ENCODE measurements around the gene PIK3CG.
"Not testable (repeated sequence)": the region's sequence is repeated elsewhere in the genome, so short reads cannot be mapped to it uniquely, and the experiment has no call there.

PIK3CG gene

GRCh38 chr7:106891548-106892410, 26.7 kb downstream of the PIK3CG start:
- DNase-seq (ENCODE audit: low spot score): no peak
- ChIA-PET CTCF (no interaction called here), POLR2A (ENCODE audit: low non-redundant PET) (no interaction called here)
- TF ChIP-seq CTCF (conservative IDR thresholded peaks at IDR 0.05; ENCODE audit: low read depth): no peak
- no peak overlapping the region for H3K27ac ChIP-seq

DNA sequence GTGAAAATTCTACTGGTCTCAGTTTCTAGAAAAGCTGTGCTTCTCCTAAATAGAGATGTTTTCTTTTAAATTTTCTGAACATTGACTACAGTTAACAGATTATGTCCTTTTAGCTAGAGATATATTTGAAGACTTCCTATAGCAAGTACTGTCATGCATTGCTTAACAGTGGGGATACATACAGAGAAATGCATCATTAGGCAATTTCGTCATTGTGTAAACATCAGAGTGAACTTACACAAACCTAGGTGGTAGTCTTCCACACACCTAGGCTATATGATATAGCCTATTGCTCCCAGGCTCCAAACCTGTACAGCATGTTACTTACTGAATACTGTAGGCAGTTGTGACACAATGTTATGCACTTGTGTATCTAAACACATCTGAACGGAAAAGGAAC, 28.5 kb downstream of the PIK3CG start:
- no peak for TF ChIP-seq CTCF (conservative IDR thresholded peaks at IDR 0.05; ENCODE audit: low read depth)
- H3K27ac ChIP-seq: no peak overlapping the region
- no peak for DNase-seq (ENCODE audit: low spot score)
- ChIA-PET POLR2A (ENCODE audit: low non-redundant PET) (no interaction called here), CTCF (interaction anchor here (0.5 to 0.6 kb wide), 2 partner anchors 10 to 677 kb away, joined by 3 to 4 read pairs; no protein-coding TSS in a partner anchor)

GRCh38 chr7:106895246-106895864, 30.3 kb downstream of the PIK3CG start:
- DNase-seq (ENCODE audit: low spot score): no peak
- ChIA-PET POLR2A (ENCODE audit: low non-redundant PET) (no interaction called here), CTCF (interaction anchor here (0.7 kb wide), 1 partner anchor 62 kb away, joined by 3 read pairs; no protein-coding TSS in a partner anchor)
- TF ChIP-seq CTCF (conservative IDR thresholded peaks at IDR 0.05; ENCODE audit: low read depth): no peak
- H3K27ac ChIP-seq: no peak overlapping the region

DNA sequence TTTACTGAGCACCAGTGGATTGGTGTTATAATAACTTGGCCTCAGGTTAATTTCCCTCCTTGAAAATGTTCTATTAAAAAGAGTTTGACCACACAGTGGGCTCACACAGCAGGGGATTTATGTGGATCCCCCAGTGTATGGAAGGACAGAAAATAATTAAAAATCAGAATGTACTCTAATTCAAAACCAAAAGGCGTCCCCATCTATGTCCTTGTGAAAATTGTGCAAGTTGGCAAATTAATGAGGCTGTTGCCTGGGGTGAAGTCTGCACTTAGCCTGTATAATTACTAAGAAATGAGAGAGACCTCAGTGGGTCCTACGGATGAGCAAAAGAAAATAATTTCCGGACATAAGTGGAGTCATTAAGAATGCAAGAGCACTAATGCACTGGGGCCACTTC, 31.1 kb downstream of the PIK3CG start:
- H3K27ac ChIP-seq: no peak overlapping the region
- TF ChIP-seq CTCF (conservative IDR thresholded peaks at IDR 0.05; ENCODE audit: low read depth): no peak
- no peak for DNase-seq (ENCODE audit: low spot score)
- ChIA-PET POLR2A (ENCODE audit: low non-redundant PET) (no interaction called here), CTCF (no interaction called here)

DNA sequence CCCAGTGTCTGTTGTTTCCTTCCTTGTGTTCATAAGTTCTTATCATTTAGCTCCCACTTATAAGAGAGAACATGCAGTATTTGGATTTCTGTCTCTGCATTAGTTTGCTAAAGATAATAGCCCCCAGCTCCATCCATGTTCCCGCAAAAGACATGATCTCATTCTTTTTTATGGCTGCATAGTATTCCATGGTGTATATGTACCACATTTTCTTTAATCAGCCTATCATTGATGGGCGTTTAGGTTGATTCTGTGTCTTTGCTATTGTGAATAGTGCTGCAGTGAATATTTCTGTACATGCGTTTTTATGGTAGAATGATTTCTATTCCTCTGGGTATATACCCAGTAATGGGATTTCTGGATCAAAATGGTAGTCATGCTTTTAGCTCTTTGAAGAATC, 32.5 kb downstream of the PIK3CG start:
- DNase-seq (ENCODE audit: low spot score); H3K27ac ChIP-seq; POLR2A ChIA-PET (ENCODE audit: low non-redundant PET): not testable (repeated sequence)
- CTCF ChIA-PET: interaction anchor here (0.7 kb wide), 1 partner anchor 615 kb away, joined by 3 read pairs; no protein-coding TSS in a partner anchor

DNA sequence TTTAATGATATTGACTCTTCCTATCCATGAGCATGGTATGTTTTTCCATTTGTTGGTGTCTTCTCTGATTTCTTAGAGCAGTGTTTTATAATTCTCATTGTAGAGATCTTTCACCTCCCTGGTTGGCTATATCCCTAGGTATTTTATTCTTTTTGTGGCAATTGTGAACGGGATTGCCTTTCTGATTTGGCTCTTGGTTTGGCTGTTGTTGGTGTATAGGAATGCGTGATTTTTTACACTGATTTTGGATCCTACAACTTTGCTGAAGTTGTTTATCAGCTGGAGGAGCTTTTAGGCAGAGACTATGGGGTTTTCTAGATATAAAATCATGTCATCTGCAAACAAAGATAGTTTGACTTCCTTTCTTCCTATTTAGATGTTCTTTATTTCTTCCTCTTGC, 33.9 kb downstream of the PIK3CG start:
- H3K27ac ChIP-seq; CTCF ChIA-PET; POLR2A ChIA-PET (ENCODE audit: low non-redundant PET): not testable (repeated sequence)

GRCh38 chr7:106901828-106902441, 36.9 kb downstream of the PIK3CG start:
- TF ChIP-seq CTCF (conservative IDR thresholded peaks at IDR 0.05; ENCODE audit: low read depth): no peak
- ChIA-PET POLR2A (ENCODE audit: low non-redundant PET) (no interaction called here), CTCF (interaction anchor here (0.8 kb wide), 1 partner anchor 277 kb away, joined by 3 read pairs; no protein-coding TSS in a partner anchor)
- DNase-seq (ENCODE audit: low spot score): no peak
- no peak overlapping the region for H3K27ac ChIP-seq

More for the DNA sequence above, 33.9 kb downstream of the PIK3CG start:
- DNase-seq (ENCODE audit: low spot score): not testable (repeated sequence)
